ENCODE data around the gene EGF. TPM values are rescaled to one million over a fixed set of nuclear protein-coding genes. Genes with fewer than 3 reads are reported as not detected.
A peak's percentile ranks its signal among the peaks of the same experiment; 100 is the strongest.

EGF gene
- total RNA-seq, 3 donors from 2014 or later (not counting 1 experiment from before 2014, with no cell fraction given): 0.48 to 1.2 (median 1.1) TPM

- Histone ChIP-seq H3K36me3 (ENCODE audit: control insufficient read depth, insufficient read depth, low read length) (no peaks in the 10 kb centered on the region), H3K9me3 (ENCODE audit: control insufficient read depth, insufficient read depth, low read length) (no peaks in the 10 kb centered on the region), H3K27ac (ENCODE audit: low read length) (no peak overlapping the region), H3K4me1 (ENCODE audit: control insufficient read depth, insufficient read depth, low read length) (no peaks in the 10 kb centered on the region), H3K27me3 (ENCODE audit: control insufficient read depth, insufficient read depth, low read length) (no peaks in the 10 kb centered on the region), H3K4me3 (ENCODE audit: low read length) (no peak overlapping the region)
- intact Hi-C loops (cut with micrococcal nuclease): no loop called here
- Mint-ChIP-seq H3K4me1 (no peaks in the 10 kb centered on the region), H3K27me3 (ENCODE audit: low read depth in 2 of 2) (peaks cover 0 to 3% of the 10 kb centered on the region in 2 donors), H3K4me3 (no peak overlapping the region), H3K9me3 (no peaks in the 10 kb centered on the region), H3K36me3 (no peaks in the 10 kb centered on the region), H3K27ac (peak overlapping the region in 1 of 2 donors; percentile 15)
- 98% methylated on average over 3 of the region's 3 CpGs for WGBS (ENCODE audit: insufficient coverage)
- TF ChIP-seq CTCF (IDR thresholded peaks at IDR 0.05): no peak
- no peak for DNase-seq
- no peak for ATAC-seq
Observed at GRCh38 chr4:110007217-110007616, 94.5 kb downstream of the EGF start.

- Histone ChIP-seq H3K4me3 (ENCODE audit: low read length) (no peak overlapping the region), H3K4me1 (ENCODE audit: control insufficient read depth, insufficient read depth, low read length) (no peaks in the 10 kb centered on the region), H3K9me3 (ENCODE audit: control insufficient read depth, insufficient read depth, low read length) (no peaks in the 10 kb centered on the region), H3K27ac (ENCODE audit: low read length) (no peak overlapping the region), H3K36me3 (ENCODE audit: control insufficient read depth, insufficient read depth, low read length) (no peaks in the 10 kb centered on the region), H3K27me3 (ENCODE audit: control insufficient read depth, insufficient read depth, low read length) (no peaks in the 10 kb centered on the region)
- WGBS (ENCODE audit: insufficient coverage): 100% methylated on average over 2 of the region's 2 CpGs
- no peak for TF ChIP-seq CTCF (IDR thresholded peaks at IDR 0.05)
- H3K4me3 Mint-ChIP-seq: no peak overlapping the region
- intact Hi-C loops (cut with micrococcal nuclease): no loop called here
- H3K27ac Mint-ChIP-seq: no peak overlapping the region
- no peaks in the 10 kb centered on the region for H3K9me3 Mint-ChIP-seq
- H3K27me3 Mint-ChIP-seq (ENCODE audit: low read depth in 2 of 2): peaks cover 5% of the 10 kb centered on the region in 2 donors
- ATAC-seq: no peak
- H3K4me1 Mint-ChIP-seq: no peaks in the 10 kb centered on the region
- no peaks in the 10 kb centered on the region for H3K36me3 Mint-ChIP-seq
- no peak for DNase-seq
Observed at GRCh38 chr4:110008540-110008939, 95.9 kb downstream of the EGF start.

GRCh38 chr4:110009550-110009949 is 96.9 kb downstream of the EGF start:
- Histone ChIP-seq H3K36me3 (ENCODE audit: control insufficient read depth, insufficient read depth, low read length) (no peaks in the 10 kb centered on the region), H3K27ac (ENCODE audit: low read length) (no peak overlapping the region), H3K27me3 (ENCODE audit: control insufficient read depth, insufficient read depth, low read length) (no peaks in the 10 kb centered on the region), H3K4me1 (ENCODE audit: control insufficient read depth, insufficient read depth, low read length) (no peaks in the 10 kb centered on the region), H3K9me3 (ENCODE audit: control insufficient read depth, insufficient read depth, low read length) (no peaks in the 10 kb centered on the region), H3K4me3 (ENCODE audit: low read length) (no peak overlapping the region)
- no peaks in the 10 kb centered on the region for H3K4me1 Mint-ChIP-seq
- H3K4me3 Mint-ChIP-seq: no peak overlapping the region
- 100% methylated on average over 1 of the region's 2 CpGs for WGBS (ENCODE audit: insufficient coverage)
- H3K36me3 Mint-ChIP-seq: no peaks in the 10 kb centered on the region
- intact Hi-C loops (cut with micrococcal nuclease): no loop called here
- TF ChIP-seq CTCF (IDR thresholded peaks at IDR 0.05): no peak
- H3K27me3 Mint-ChIP-seq (ENCODE audit: low read depth in 2 of 2): peaks cover 3 to 12% of the 10 kb centered on the region in 2 donors
- DNase-seq: no peak
- no peak overlapping the region for H3K27ac Mint-ChIP-seq
- ATAC-seq: no peak
- no peaks in the 10 kb centered on the region for H3K9me3 Mint-ChIP-seq

- intact Hi-C loops (cut with micrococcal nuclease): no loop called here
- no peak for TF ChIP-seq CTCF (IDR thresholded peaks at IDR 0.05)
- 90% methylated on average over 4 of the region's 4 CpGs for WGBS (ENCODE audit: insufficient coverage)
- no peaks in the 10 kb centered on the region for H3K9me3 Mint-ChIP-seq
- Histone ChIP-seq H3K27ac (ENCODE audit: low read length) (no peak overlapping the region), H3K9me3 (ENCODE audit: control insufficient read depth, insufficient read depth, low read length) (no peaks in the 10 kb centered on the region), H3K4me3 (ENCODE audit: low read length) (no peak overlapping the region), H3K4me1 (ENCODE audit: control insufficient read depth, insufficient read depth, low read length) (no peaks in the 10 kb centered on the region), H3K36me3 (ENCODE audit: control insufficient read depth, insufficient read depth, low read length) (no peaks in the 10 kb centered on the region), H3K27me3 (ENCODE audit: control insufficient read depth, insufficient read depth, low read length) (no peaks in the 10 kb centered on the region)
- no peak for ATAC-seq
- H3K4me3 Mint-ChIP-seq: no peak overlapping the region
- no peaks in the 10 kb centered on the region for H3K36me3 Mint-ChIP-seq
- DNase-seq: no peak
- H3K4me1 Mint-ChIP-seq: no peaks in the 10 kb centered on the region
- peaks cover 3 to 13% of the 10 kb centered on the region in 2 donors for H3K27me3 Mint-ChIP-seq (ENCODE audit: low read depth in 2 of 2)
- H3K27ac Mint-ChIP-seq: no peak overlapping the region
Observed at GRCh38 chr4:110010797-110011196, 98.1 kb downstream of the EGF start.
